ENCODE results near the gene HDAC11.

DNA sequence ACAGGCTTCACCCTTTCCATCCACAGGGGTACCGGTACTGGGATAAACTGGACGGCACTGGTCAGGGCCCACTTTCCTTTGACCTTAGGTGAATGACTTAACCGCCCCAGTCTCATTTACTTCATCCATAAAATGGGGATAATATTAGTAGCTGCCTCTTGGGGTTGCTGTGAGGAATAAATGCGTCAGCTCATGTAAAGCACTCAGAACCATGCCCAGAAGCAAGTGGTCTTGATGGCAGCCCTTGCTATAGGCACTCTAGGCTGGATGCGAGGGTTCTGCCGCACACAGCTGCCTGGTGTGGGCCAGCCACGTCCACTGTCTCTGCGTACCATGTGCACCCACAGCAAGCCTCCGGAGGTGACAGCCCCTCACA lies 36.6 kb downstream of the HDAC11 start:
- TF ChIP-seq POLR2A (IDR thresholded peaks at IDR 0.05) = no peak
- no peak for TF ChIP-seq POLR2AphosphoS5 (IDR thresholded peaks at IDR 0.05)
- TF ChIP-seq, protein P1, sequence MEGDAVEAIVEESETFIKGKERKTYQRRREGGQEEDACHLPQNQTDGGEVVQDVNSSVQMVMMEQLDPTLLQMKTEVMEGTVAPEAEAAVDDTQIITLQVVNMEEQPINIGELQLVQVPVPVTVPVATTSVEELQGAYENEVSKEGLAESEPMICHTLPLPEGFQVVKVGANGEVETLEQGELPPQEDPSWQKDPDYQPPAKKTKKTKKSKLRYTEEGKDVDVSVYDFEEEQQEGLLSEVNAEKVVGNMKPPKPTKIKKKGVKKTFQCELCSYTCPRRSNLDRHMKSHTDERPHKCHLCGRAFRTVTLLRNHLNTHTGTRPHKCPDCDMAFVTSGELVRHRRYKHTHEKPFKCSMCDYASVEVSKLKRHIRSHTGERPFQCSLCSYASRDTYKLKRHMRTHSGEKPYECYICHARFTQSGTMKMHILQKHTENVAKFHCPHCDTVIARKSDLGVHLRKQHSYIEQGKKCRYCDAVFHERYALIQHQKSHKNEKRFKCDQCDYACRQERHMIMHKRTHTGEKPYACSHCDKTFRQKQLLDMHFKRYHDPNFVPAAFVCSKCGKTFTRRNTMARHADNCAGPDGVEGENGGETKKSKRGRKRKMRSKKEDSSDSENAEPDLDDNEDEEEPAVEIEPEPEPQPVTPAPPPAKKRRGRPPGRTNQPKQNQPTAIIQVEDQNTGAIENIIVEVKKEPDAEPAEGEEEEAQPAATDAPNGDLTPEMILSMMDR (IDR thresholded peaks at IDR 0.05) = no peak
